ENCODE results near the gene NME9.
A peak's percentile ranks its signal among the peaks of the same experiment; 100 is the strongest.

Gene NME9

DNA sequence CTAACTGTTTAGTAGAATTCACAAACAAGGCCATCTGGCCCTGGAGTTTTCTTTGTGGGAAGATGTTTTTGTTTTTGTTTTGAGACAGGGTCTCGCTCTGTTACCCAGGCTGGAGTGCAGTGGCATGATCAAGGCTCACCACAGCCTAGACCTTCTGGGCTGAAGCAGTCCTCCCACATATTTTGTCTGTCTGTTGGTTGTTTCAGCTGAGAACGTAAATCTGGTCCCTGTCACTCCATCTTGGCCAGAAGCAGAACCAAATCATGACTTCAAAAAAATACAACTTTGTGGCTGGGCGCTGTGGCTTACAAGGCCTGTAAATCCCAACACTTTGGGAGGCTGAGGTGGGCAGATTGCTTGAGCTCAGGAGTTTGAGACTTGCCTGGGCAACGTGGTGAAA, 45.8 kb upstream of the NME9 start:
- H3K4me3 ChIP-seq (ENCODE audit: low read depth, low read length): no peak overlapping the region
- TF ChIP-seq, protein P1, sequence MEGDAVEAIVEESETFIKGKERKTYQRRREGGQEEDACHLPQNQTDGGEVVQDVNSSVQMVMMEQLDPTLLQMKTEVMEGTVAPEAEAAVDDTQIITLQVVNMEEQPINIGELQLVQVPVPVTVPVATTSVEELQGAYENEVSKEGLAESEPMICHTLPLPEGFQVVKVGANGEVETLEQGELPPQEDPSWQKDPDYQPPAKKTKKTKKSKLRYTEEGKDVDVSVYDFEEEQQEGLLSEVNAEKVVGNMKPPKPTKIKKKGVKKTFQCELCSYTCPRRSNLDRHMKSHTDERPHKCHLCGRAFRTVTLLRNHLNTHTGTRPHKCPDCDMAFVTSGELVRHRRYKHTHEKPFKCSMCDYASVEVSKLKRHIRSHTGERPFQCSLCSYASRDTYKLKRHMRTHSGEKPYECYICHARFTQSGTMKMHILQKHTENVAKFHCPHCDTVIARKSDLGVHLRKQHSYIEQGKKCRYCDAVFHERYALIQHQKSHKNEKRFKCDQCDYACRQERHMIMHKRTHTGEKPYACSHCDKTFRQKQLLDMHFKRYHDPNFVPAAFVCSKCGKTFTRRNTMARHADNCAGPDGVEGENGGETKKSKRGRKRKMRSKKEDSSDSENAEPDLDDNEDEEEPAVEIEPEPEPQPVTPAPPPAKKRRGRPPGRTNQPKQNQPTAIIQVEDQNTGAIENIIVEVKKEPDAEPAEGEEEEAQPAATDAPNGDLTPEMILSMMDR (IDR thresholded peaks at IDR 0.05; ENCODE audit: low read depth, low read length): no peak
- no peak for TF ChIP-seq MYC (IDR thresholded peaks at IDR 0.05; ENCODE audit: low read depth, low read length)
- DNase-seq (ENCODE audit: low read depth): no peak

- TF ChIP-seq, protein P1 (IDR thresholded peaks at IDR 0.05; ENCODE audit: low read depth, low read length): no peak
- no peak for TF ChIP-seq POLR2A (IDR thresholded peaks at IDR 0.05; ENCODE audit: extremely low read depth, insufficient read length)
- TF ChIP-seq, protein P2, sequence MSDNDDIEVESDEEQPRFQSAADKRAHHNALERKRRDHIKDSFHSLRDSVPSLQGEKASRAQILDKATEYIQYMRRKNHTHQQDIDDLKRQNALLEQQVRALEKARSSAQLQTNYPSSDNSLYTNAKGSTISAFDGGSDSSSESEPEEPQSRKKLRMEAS (IDR thresholded peaks at IDR 0.05; ENCODE audit: low read depth, low read length): no peak
- TF ChIP-seq MYC (IDR thresholded peaks at IDR 0.05; ENCODE audit: low read depth, low read length): no peak
- DNase-seq (ENCODE audit: low read depth): no peak
- no peak overlapping the region for H3K4me3 ChIP-seq (ENCODE audit: low read depth, low read length)
These were observed 45.0 kb upstream of the NME9 start for GRCh38 chr3:138374573-138375134.

DNA sequence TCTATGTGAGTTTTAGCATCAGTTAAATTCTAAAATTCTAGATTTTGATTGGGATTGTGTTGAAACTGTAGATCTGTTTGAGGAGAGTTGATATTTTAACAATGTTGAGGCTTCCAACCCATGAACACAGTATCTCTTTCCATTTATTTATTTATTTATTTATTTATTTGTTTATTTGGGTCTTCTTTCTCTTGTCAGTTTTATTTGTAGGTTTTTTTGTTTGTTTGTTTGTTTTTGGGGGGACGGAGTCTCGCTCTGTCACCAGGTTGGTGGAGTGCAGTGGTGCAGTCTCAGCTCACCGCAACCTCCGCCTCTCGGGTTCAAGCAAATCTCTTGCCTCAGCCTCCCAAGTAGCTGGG, 44.1 kb upstream of the NME9 start:
- H3K4me3 ChIP-seq (ENCODE audit: low read depth, low read length): no peak overlapping the region
- DNase-seq (ENCODE audit: low read depth): no peak
- TF ChIP-seq, protein P1 (IDR thresholded peaks at IDR 0.05; ENCODE audit: low read depth, low read length): no peak
- TF ChIP-seq POLR2A (IDR thresholded peaks at IDR 0.05; ENCODE audit: extremely low read depth, insufficient read length) (no peak), MYC (IDR thresholded peaks at IDR 0.05; ENCODE audit: low read depth, low read length) (no peak)
- TF ChIP-seq, protein P2 (IDR thresholded peaks at IDR 0.05; ENCODE audit: low read depth, low read length): no peak

- no peak for DNase-seq (ENCODE audit: low read depth)
- H3K4me3 ChIP-seq (ENCODE audit: low read depth, low read length): no peak overlapping the region
- TF ChIP-seq, protein P2 (IDR thresholded peaks at IDR 0.05; ENCODE audit: low read depth, low read length): no peak
- TF ChIP-seq MYC (IDR thresholded peaks at IDR 0.05; ENCODE audit: low read depth, low read length) (no peak), POLR2A (IDR thresholded peaks at IDR 0.05; ENCODE audit: extremely low read depth, insufficient read length) (no peak)
- TF ChIP-seq, protein P1 (IDR thresholded peaks at IDR 0.05; ENCODE audit: low read depth, low read length): no peak
These were observed 43.6 kb upstream of the NME9 start for GRCh38 chr3:138373087-138373735.

DNA sequence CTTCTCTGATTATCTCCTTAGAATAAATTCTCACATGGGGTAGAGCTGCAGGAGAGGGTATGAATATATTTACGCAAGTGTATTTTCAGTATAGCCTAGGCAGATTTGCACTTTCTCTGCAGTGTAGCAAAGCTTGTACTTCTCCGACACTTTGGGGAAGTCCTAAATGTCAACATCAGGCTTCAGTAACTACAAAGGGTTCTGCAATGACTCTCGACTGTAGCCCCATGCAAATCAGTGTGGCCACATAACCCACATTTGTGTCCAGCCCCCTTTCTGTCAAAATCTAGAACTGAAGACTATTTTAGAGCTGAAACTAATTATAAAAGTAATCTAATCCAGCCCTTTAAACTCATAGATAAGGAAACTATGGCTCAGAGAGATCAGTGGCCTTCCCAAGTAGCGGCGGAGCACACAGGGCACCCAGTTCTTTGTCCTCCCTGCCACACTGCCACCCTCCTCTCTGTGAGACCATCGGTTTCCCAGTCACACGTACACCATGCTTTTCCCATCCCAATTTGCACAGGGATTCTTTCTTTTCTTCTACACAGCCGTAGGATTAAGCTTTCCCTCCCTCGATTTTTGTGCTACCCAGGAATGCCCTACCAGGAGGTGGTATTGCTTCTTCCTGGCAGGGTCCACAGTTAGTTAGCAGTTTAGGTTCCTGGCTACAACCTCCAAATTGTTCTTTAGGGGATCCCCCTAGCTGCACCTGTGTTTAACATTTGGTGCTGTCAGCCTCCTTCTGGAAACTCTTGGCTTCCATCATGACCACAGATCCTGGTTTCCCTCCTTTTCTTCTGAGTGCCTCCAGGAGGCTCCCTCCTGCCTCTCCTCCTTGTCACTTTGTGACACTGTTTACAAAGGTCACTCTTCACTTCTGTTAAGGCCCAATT, 41.7 kb upstream of the NME9 start:
- DNase-seq (ENCODE audit: low read depth): peak; percentile 47

More for the DNA sequence above, 41.7 kb upstream of the NME9 start:
- no peak for TF ChIP-seq MYC (IDR thresholded peaks at IDR 0.05; ENCODE audit: low read depth, low read length)
- TF ChIP-seq POLR2A (IDR thresholded peaks at IDR 0.05; ENCODE audit: extremely low read depth, insufficient read length): no peak
- TF ChIP-seq, protein P1 (IDR thresholded peaks at IDR 0.05; ENCODE audit: low read depth, low read length): no peak
- TF ChIP-seq, protein P2 (IDR thresholded peaks at IDR 0.05; ENCODE audit: low read depth, low read length): no peak
- no peak overlapping the region for H3K4me3 ChIP-seq (ENCODE audit: low read depth, low read length)
